SK-N-MC (cell line): ENCODE results near the gene CD83.
A peak's percentile ranks its signal among the peaks of the same experiment; 100 is the strongest.

Experiments
- DNase-seq: peaks from one replicate; pipeline ENCODE4 v3.0.0-alpha.2; 2011; ENCODE audit warnings: low read depth, low spot score
- H3K27ac ChIP-seq: fragments of 200-600 bp; sonication (generic); 2 replicates; pipeline ENCODE4 v1.5.1; 2016; ENCODE audit warnings: mixed run types
- H3K36me3 ChIP-seq: fragments of 200-600 bp; sonication (generic); 2 replicates; pipeline ENCODE4 v1.6.1; 2017; ENCODE audit warnings: antibody characterized with exemption, low read length, mixed read lengths; ENCODE audit not compliant: insufficient read depth
- H3K4me3 ChIP-seq: fragments of 200-600 bp; sonication (generic); 2 replicates; pipeline ENCODE4 v1.5.1; 2016
- H3K9ac ChIP-seq: fragments of 200-600 bp; sonication (generic); 2 replicates; pipeline ENCODE4 v1.8.0; 2017; ENCODE audit warnings: mixed run types, mixed read lengths; ENCODE audit not compliant: insufficient read length
- H3K9me3 ChIP-seq: fragments of 200-600 bp; sonication (generic); 2 replicates; pipeline ENCODE4 v1.6.1; 2017; ENCODE audit warnings: low read depth, mild to moderate bottlenecking, antibody characterized with exemption, low read length, moderate library complexity, mixed read lengths
- EZH2 ChIP-seq: fragments of 200-600 bp; sonication (generic); IDR thresholded peaks from one replicate; pipeline ENCODE4 v1.6.1; 2017; ENCODE audit warnings: antibody characterized with exemption
- FOXP2 ChIP-seq: optimal IDR thresholded peaks from 2 replicates; pipeline ENCODE3; 2011; ENCODE audit warnings: mild to moderate bottlenecking, moderate library complexity; ENCODE audit not compliant: insufficient read depth; ENCODE audit errors: extremely low read length, control extremely low read depth
- POLR2AphosphoS5 ChIP-seq: IDR thresholded peaks from 2 replicates; pipeline ENCODE4 v1.6.1; 2012; ENCODE audit warnings: mild to moderate bottlenecking, low read depth, low read length, borderline replicate concordance

CD83 gene

GRCh38 chr6:14134211-14134910 is 16.8 kb downstream of the CD83 start:
- Histone ChIP-seq H3K4me3 (no peak overlapping the region), H3K27ac (no peak overlapping the region), H3K9me3 (no peaks in the 10 kb centered on the region), H3K36me3 (peaks cover 57% of the 10 kb centered on the region), H3K9ac (no peak overlapping the region)
- DNase-seq, result no peak
- TF ChIP-seq EZH2, result no peak
- no peak for TF ChIP-seq POLR2AphosphoS5
- no peak for TF ChIP-seq FOXP2

DNA sequence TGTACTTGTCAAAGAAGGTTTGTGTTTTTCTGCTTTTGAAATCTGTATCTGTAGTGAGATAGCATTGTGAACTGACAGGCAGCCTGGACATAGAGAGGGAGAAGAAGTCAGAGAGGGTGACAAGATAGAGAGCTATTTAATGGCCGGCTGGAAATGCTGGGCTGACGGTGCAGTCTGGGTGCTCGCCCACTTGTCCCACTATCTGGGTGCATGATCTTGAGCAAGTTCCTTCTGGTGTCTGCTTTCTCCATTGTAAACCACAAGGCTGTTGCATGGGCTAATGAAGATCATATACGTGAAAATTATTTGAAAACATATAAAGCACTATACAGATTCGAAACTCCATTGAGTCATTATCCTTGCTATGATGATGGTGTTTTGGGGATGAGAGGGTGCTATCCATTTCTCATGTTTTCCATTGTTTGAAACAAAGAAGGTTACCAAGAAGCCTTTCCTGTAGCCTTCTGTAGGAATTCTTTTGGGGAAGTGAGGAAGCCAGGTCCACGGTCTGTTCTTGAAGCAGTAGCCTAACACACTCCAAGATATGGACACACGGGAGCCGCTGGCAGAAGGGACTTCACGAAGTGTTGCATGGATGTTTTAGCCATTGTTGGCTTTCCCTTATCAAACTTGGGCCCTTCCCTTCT is 18.4 kb downstream of the CD83 start:
- TF ChIP-seq EZH2, result no peak
- no peak for TF ChIP-seq POLR2AphosphoS5
- TF ChIP-seq FOXP2, result no peak
- H3K4me3 ChIP-seq, result no peak overlapping the region
- no peaks in the 10 kb centered on the region for H3K9me3 ChIP-seq
- H3K27ac ChIP-seq, result no peak overlapping the region
- peaks cover 55% of the 10 kb centered on the region for H3K36me3 ChIP-seq
- no peak overlapping the region for H3K9ac ChIP-seq
- DNase-seq, result no peak

DNA sequence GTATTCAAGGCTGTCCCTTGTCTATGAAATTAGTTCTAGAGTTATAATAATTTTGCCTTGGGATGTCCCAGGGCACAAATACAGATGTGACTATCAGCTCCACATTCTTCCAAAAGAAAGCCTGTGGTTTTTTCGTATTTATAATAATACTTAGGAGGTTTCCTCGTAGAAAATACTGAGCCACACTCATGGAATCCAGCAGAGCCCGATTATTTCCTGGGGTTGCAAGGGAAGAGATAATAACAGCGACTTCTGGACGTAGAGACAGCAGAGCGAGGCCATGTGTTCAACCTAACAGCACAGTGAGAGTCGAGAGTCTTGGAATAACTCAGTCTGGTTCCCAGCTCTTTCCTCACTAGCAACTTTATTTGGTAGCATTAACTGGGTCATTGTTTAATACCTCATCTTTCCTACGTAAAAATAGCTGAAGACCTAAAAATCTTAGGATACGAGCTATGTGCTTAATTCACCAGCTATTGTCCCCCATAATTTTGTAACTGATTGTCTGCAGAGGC is 21.2 kb downstream of the CD83 start:
- no peak for TF ChIP-seq FOXP2
- no peak for TF ChIP-seq EZH2
- no peak for TF ChIP-seq POLR2AphosphoS5
- no peak for DNase-seq
- peaks cover 28% of the 10 kb centered on the region for H3K36me3 ChIP-seq
- H3K4me3 ChIP-seq, result no peak overlapping the region
- H3K9ac ChIP-seq, result no peak overlapping the region
- H3K27ac ChIP-seq, result peak overlapping the region; percentile 33
- no peaks in the 10 kb centered on the region for H3K9me3 ChIP-seq

GRCh38 chr6:14141351-14142062 is 23.9 kb downstream of the CD83 start:
- Histone ChIP-seq H3K9ac (peak overlapping the region; percentile 64), H3K27ac (peak overlapping the region; percentile 89), H3K9me3 (no peaks in the 10 kb centered on the region), H3K36me3 (peaks cover under 1% of the 10 kb centered on the region), H3K4me3 (peak overlapping the region; percentile 46; the same call in 1 of the 2 replicates)
- TF ChIP-seq EZH2, result no peak
- TF ChIP-seq FOXP2, result no peak
- peak; percentile 41; the same call in 1 of the 2 replicates for TF ChIP-seq POLR2AphosphoS5
- DNase-seq, result no peak

- Histone ChIP-seq H3K27ac (peak overlapping the region; percentile 89), H3K4me3 (0 out of 2 replicates have a peak overlapping the region, but pooled peaks have one; percentile 46), H3K36me3 (no peaks in the 10 kb centered on the region), H3K9me3 (no peaks in the 10 kb centered on the region), H3K9ac (no peak overlapping the region)
- TF ChIP-seq POLR2AphosphoS5 (no peak), EZH2 (no peak), FOXP2 (no peak)
- no peak for DNase-seq
Observed at GRCh38 chr6:14142063-14142450, 24.5 kb downstream of the CD83 start.

- Histone ChIP-seq H3K36me3 (no peaks in the 10 kb centered on the region), H3K9ac (no peak overlapping the region), H3K9me3 (no peaks in the 10 kb centered on the region), H3K27ac (peak overlapping the region; percentile 89), H3K4me3 (no peak overlapping the region)
- no peak for TF ChIP-seq POLR2AphosphoS5
- DNase-seq, result no peak
Observed at GRCh38 chr6:14142511-14143223, 25.1 kb downstream of the CD83 start.

GRCh38 chr6:14143305-14143704 is 25.7 kb downstream of the CD83 start:
- DNase-seq, result no peak

More at GRCh38 chr6:14143305-14143704, 25.7 kb downstream of the CD83 start:
- H3K27ac ChIP-seq, result peak overlapping the region; percentile 89
- H3K9ac ChIP-seq, result no peak overlapping the region
- H3K36me3 ChIP-seq, result no peaks in the 10 kb centered on the region
- no peaks in the 10 kb centered on the region for H3K9me3 ChIP-seq
- TF ChIP-seq POLR2AphosphoS5 (no peak), FOXP2 (no peak), EZH2 (no peak)
- H3K4me3 ChIP-seq, result no peak overlapping the region
